Mesendoderm (in vitro differentiated cells): ENCODE measurements around the gene SMIM5.

Experiments
- DNase-seq: peaks from one replicate; pipeline ENCODE4 v3.0.0; 2013
- H2AK5ac ChIP-seq: 2 replicates; pipeline ENCODE4 v1.6.1; 2013; ENCODE audit warnings: low read length, inconsistent platforms
- H2BK120ac ChIP-seq: 2 replicates; pipeline ENCODE4 v1.6.1; 2013; ENCODE audit warnings: low read depth, mild to moderate bottlenecking, low read length, moderate library complexity, mixed read lengths
- H2BK15ac ChIP-seq: replicated peaks from 2 replicates; pipeline ENCODE4 v1.6.1; 2013; ENCODE audit warnings: low read depth, mild to moderate bottlenecking, moderate library complexity
- H2BK5ac ChIP-seq: 2 replicates; pipeline ENCODE4 v1.6.1; 2013; ENCODE audit warnings: low read length, inconsistent platforms
- H3K18ac ChIP-seq: 2 replicates; pipeline ENCODE4 v1.6.1; 2013; ENCODE audit warnings: mild to moderate bottlenecking, low read length, mixed read lengths
- H3K23ac ChIP-seq: one replicate; pipeline ENCODE4 v1.6.1; 2013; ENCODE audit warnings: low read length
- H3K27ac ChIP-seq: 2 replicates; pipeline ENCODE4 v1.5.1; 2013; ENCODE audit warnings: low read depth, mild to moderate bottlenecking, inconsistent platforms, low read length, moderate library complexity
- H3K27me3 ChIP-seq: 2 replicates; pipeline ENCODE4 v1.6.1; 2013; ENCODE audit warnings: low read length, control low read depth, mild to moderate bottlenecking, inconsistent platforms; ENCODE audit not compliant: insufficient read depth, poor library complexity
- H3K36me3 ChIP-seq: 2 replicates; pipeline ENCODE4 v1.6.1; 2013; ENCODE audit warnings: low read length, inconsistent platforms; ENCODE audit not compliant: control insufficient read depth, insufficient read depth
- H3K4ac ChIP-seq: one replicate; pipeline ENCODE4 v1.6.1; 2013; ENCODE audit warnings: low read depth, mild to moderate bottlenecking, low read length, moderate library complexity
- H3K4me1 ChIP-seq: 2 replicates; pipeline ENCODE4 v1.6.1; 2013; ENCODE audit warnings: low read depth, low read length, inconsistent platforms; ENCODE audit not compliant: control insufficient read depth
- H3K4me2 ChIP-seq: 2 replicates; pipeline ENCODE4 v1.6.1; 2013; ENCODE audit warnings: low read length
- H3K4me3 ChIP-seq: 2 replicates; pipeline ENCODE4 v1.5.1; 2013; ENCODE audit warnings: mild to moderate bottlenecking, low read length
- H3K56ac ChIP-seq: one replicate; pipeline ENCODE4 v1.6.1; 2013; ENCODE audit warnings: low read length
- H3K79me1 ChIP-seq: 2 replicates; pipeline ENCODE4 v1.6.1; 2013; ENCODE audit warnings: low read length, inconsistent platforms
- H3K79me2 ChIP-seq: 2 replicates; pipeline ENCODE4 v1.6.1; 2013; ENCODE audit warnings: mild to moderate bottlenecking, low read length; ENCODE audit not compliant: control insufficient read depth, insufficient read depth
- H3K9ac ChIP-seq: 2 replicates; pipeline ENCODE4 v1.6.1; 2013; ENCODE audit warnings: low read length, inconsistent platforms
- H4K5ac ChIP-seq: one replicate; pipeline ENCODE4 v1.6.1; 2013; ENCODE audit warnings: low read length
- H4K8ac ChIP-seq: one replicate; pipeline ENCODE4 v1.6.1; 2013; ENCODE audit warnings: low read depth, mild to moderate bottlenecking, control low read depth, low read length, moderate library complexity
- WGBS: extraction: QIAGEN DNeasy Blood & Tissue Kit; methylation state at CpG from one replicate; pipeline ENCODE4 v1.1.7; 2013; ENCODE audit warnings: low lambda C conversion rate, missing lambda C conversion rate; ENCODE audit not compliant: insufficient coverage; ENCODE audit errors: extremely low coverage; 5-methylcytosine and 5-hydroxymethylcytosine counted together

SMIM5 gene

GRCh38 chr17:75614556-75615270 is 18.5 kb upstream of the SMIM5 start:
- no CpG with 5 or more reads among the region's 19 CpGs for WGBS

GRCh38 chr17:75615301-75615700 is 17.9 kb upstream of the SMIM5 start:
- no peak overlapping the region for H2BK120ac ChIP-seq
- no peak overlapping the region for H4K5ac ChIP-seq
- no peaks in the 10 kb centered on the region for H3K27me3 ChIP-seq
- H2BK5ac ChIP-seq = no peak overlapping the region
- peak; percentile 47 for DNase-seq
- H3K79me2 ChIP-seq = no peaks in the 10 kb centered on the region
- no peak overlapping the region for H3K18ac ChIP-seq
- no peak overlapping the region for H3K56ac ChIP-seq
- no peaks in the 10 kb centered on the region for H3K79me1 ChIP-seq
- no peak overlapping the region for H3K9ac ChIP-seq
- H3K23ac ChIP-seq = no peak overlapping the region
- H3K4ac ChIP-seq = no peak overlapping the region
- no peaks in the 10 kb centered on the region for H3K36me3 ChIP-seq
- no peak overlapping the region for H3K4me3 ChIP-seq
- H4K8ac ChIP-seq = no peak overlapping the region
- H3K27ac ChIP-seq = no peak overlapping the region
- WGBS = no CpG with 5 or more reads among the region's 11 CpGs
- no peak overlapping the region for H2AK5ac ChIP-seq
- H3K4me1 ChIP-seq = no peaks in the 10 kb centered on the region
- H3K4me2 ChIP-seq = no peak overlapping the region
- no peak overlapping the region for H2BK15ac ChIP-seq

More at GRCh38 chr17:75614556-75615270, 18.5 kb upstream of the SMIM5 start:
- Histone ChIP-seq H2BK15ac (no peak overlapping the region), H3K4me3 (no peak overlapping the region), H3K23ac (no peak overlapping the region), H3K79me1 (no peaks in the 10 kb centered on the region), H3K4me2 (no peak overlapping the region), H4K5ac (no peak overlapping the region), H3K4me1 (no peaks in the 10 kb centered on the region), H3K9ac (no peak overlapping the region), H2BK120ac (no peak overlapping the region), H2BK5ac (no peak overlapping the region), H3K79me2 (no peaks in the 10 kb centered on the region), H3K27me3 (no peaks in the 10 kb centered on the region), H3K56ac (no peak overlapping the region), H3K4ac (no peak overlapping the region), H2AK5ac (no peak overlapping the region), H4K8ac (no peak overlapping the region), H3K36me3 (no peaks in the 10 kb centered on the region), H3K27ac (no peak overlapping the region), H3K18ac (no peak overlapping the region)
- no peak for DNase-seq

GRCh38 chr17:75616521-75617122 is 16.6 kb upstream of the SMIM5 start:
- Histone ChIP-seq H3K4me1 (no peaks in the 10 kb centered on the region), H3K23ac (no peak overlapping the region), H3K4me2 (no peak overlapping the region), H3K4me3 (no peak overlapping the region), H3K79me2 (no peaks in the 10 kb centered on the region), H3K79me1 (no peaks in the 10 kb centered on the region), H2BK120ac (no peak overlapping the region), H3K9ac (no peak overlapping the region), H4K5ac (no peak overlapping the region), H3K18ac (no peak overlapping the region), H2AK5ac (no peak overlapping the region), H3K56ac (no peak overlapping the region), H3K4ac (no peak overlapping the region), H3K27me3 (no peaks in the 10 kb centered on the region), H4K8ac (no peak overlapping the region), H3K27ac (no peak overlapping the region), H3K36me3 (no peaks in the 10 kb centered on the region), H2BK15ac (no peak overlapping the region), H2BK5ac (no peak overlapping the region)
- no peak for DNase-seq
- WGBS = no CpG with 5 or more reads among the region's 24 CpGs

- Histone ChIP-seq H3K56ac (no peak overlapping the region), H2BK5ac (no peak overlapping the region), H3K4me1 (no peaks in the 10 kb centered on the region), H3K4ac (no peak overlapping the region), H2AK5ac (no peak overlapping the region), H2BK15ac (no peak overlapping the region), H3K4me3 (no peak overlapping the region), H3K27ac (no peak overlapping the region), H4K8ac (no peak overlapping the region), H3K79me1 (no peaks in the 10 kb centered on the region), H4K5ac (no peak overlapping the region), H3K23ac (no peak overlapping the region), H3K79me2 (no peaks in the 10 kb centered on the region), H3K36me3 (no peaks in the 10 kb centered on the region), H2BK120ac (no peak overlapping the region), H3K4me2 (no peak overlapping the region), H3K18ac (no peak overlapping the region), H3K27me3 (no peaks in the 10 kb centered on the region), H3K9ac (no peak overlapping the region)
- WGBS = no CpG with 5 or more reads among the region's 16 CpGs
- no peak for DNase-seq
Measured at GRCh38 chr17:75617218-75617617, 16.0 kb upstream of the SMIM5 start.

GRCh38 chr17:75617675-75618074 is 15.6 kb upstream of the SMIM5 start:
- Histone ChIP-seq H4K8ac (no peak overlapping the region), H3K27ac (no peak overlapping the region), H3K4me1 (no peaks in the 10 kb centered on the region), H3K79me2 (no peaks in the 10 kb centered on the region), H2BK5ac (no peak overlapping the region), H3K56ac (no peak overlapping the region), H2BK15ac (no peak overlapping the region), H3K18ac (no peak overlapping the region), H3K27me3 (no peaks in the 10 kb centered on the region), H3K4me3 (no peak overlapping the region), H2BK120ac (no peak overlapping the region), H2AK5ac (no peak overlapping the region), H3K36me3 (no peaks in the 10 kb centered on the region), H3K9ac (no peak overlapping the region), H3K79me1 (no peaks in the 10 kb centered on the region), H3K23ac (no peak overlapping the region), H4K5ac (no peak overlapping the region), H3K4me2 (no peak overlapping the region), H3K4ac (no peak overlapping the region)
- no peak for DNase-seq
- no CpG with 5 or more reads among the region's 11 CpGs for WGBS
